CD14-positive monocyte (primary cell): ENCODE data around the gene SULF2. TPM values are rescaled to one million over a fixed set of nuclear protein-coding genes. Genes with fewer than 3 reads are reported as not detected.

Experiments
- DNase-seq, 3 donors: peaks; one replicate each; pipeline ENCODE4 v3.0.0-alpha.2; 2011 to 2022
- H2AFZ ChIP-seq: 2 replicates; pipeline ENCODE4 v1.6.0; 2012; ENCODE audit warnings: mild to moderate bottlenecking, low read depth, low read length, inconsistent platforms; ENCODE audit not compliant: insufficient read depth, poor library complexity, severe bottlenecking
- H3K27ac ChIP-seq, 2 donors: 1 replicate in 1 of 2; 2 replicates in 1 of 2; pipeline ENCODE4 v1.5.1; 2012 to 2013; ENCODE audit warnings: low read length in 2 of 2, control low read depth in 1 of 2, inconsistent platforms in 1 of 2, low read depth in 1 of 2, mild to moderate bottlenecking in 1 of 2
- H3K27me3 ChIP-seq, 2 donors: one replicate each; pipeline versions ENCODE4 v1.6.0 to v1.6.1; 2011 to 2013; ENCODE audit warnings: low read length in 2 of 2; ENCODE audit not compliant: control insufficient read depth in 2 of 2, insufficient read depth in 2 of 2
- H3K36me3 ChIP-seq, 2 donors: replicated peaks in 1 of 2; 1 replicate in 1 of 2; 2 replicates in 1 of 2; pipeline versions ENCODE4 v1.5.1 to v1.6.1; 2012 to 2013; ENCODE audit warnings: low read length in 2 of 2, control low read depth in 1 of 2, inconsistent platforms in 1 of 2, mild to moderate bottlenecking in 1 of 2; ENCODE audit not compliant: insufficient read depth in 2 of 2, control insufficient read depth in 1 of 2
- H3K4me1 ChIP-seq, 2 donors: 1 replicate in 1 of 2; 2 replicates in 1 of 2; pipeline versions ENCODE4 v1.5.1 to v1.6.1; 2012 to 2013; ENCODE audit warnings: low read length in 2 of 2, control low read depth in 1 of 2, inconsistent platforms in 1 of 2, mild to moderate bottlenecking in 1 of 2, moderate library complexity in 1 of 2; ENCODE audit not compliant: insufficient read depth in 2 of 2, control insufficient read depth in 1 of 2
- H3K4me2 ChIP-seq: replicated peaks from 2 replicates; pipeline ENCODE3; 2012; ENCODE audit warnings: low read length, moderate library complexity, mild to moderate bottlenecking; ENCODE audit not compliant: poor library complexity, severe bottlenecking; ENCODE audit errors: extremely low read depth
- H3K4me3 ChIP-seq, 3 experiments: fragments of 200-600 bp in 1 of 3; sonication (generic) in 1 of 3; replicated peaks in 1 of 3; 1 replicate in 2 of 3; 2 replicates in 1 of 3; pipeline ENCODE4 v1.5.1; 2011 to 2013; ENCODE audit warnings: low read length in 3 of 3, mild to moderate bottlenecking in 3 of 3, control low read depth in 2 of 3, low read depth in 2 of 3, inconsistent platforms in 1 of 3, moderate library complexity in 1 of 3
- H3K79me2 ChIP-seq: 2 replicates; pipeline ENCODE4 v1.6.0; 2012; ENCODE audit warnings: mild to moderate bottlenecking, control low read depth, inconsistent platforms, low read length, moderate library complexity; ENCODE audit not compliant: insufficient read depth
- H3K9ac ChIP-seq: 2 replicates; pipeline ENCODE4 v1.6.0; 2017; ENCODE audit warnings: low read length, mild to moderate bottlenecking; ENCODE audit not compliant: insufficient read depth, poor library complexity, severe bottlenecking
- H3K9me3 ChIP-seq, 2 donors: replicated peaks in 1 of 2; 1 replicate in 1 of 2; 2 replicates in 1 of 2; pipeline versions ENCODE4 v1.5.1 to v1.6.1; 2012 to 2013; ENCODE audit warnings: low read length in 2 of 2, control low read depth in 1 of 2; ENCODE audit not compliant: control insufficient read depth in 1 of 2, insufficient read depth in 1 of 2
- H4K20me1 ChIP-seq: 2 replicates; pipeline ENCODE4 v1.6.0; 2012; ENCODE audit warnings: mild to moderate bottlenecking, low read length, control low read depth, moderate library complexity; ENCODE audit not compliant: insufficient read depth
- H3K27ac Mint-ChIP-seq, 7 donors: one replicate each; pipeline ENCODE4 v1.8.0; 2020; ENCODE audit warnings: mild to moderate bottlenecking in 7 of 7, mixed read lengths in 7 of 7, moderate library complexity in 6 of 7, inconsistent platforms in 2 of 7
- H3K27me3 Mint-ChIP-seq, 3 donors: one replicate each; pipeline ENCODE4 v1.8.0; 2021 to 2022; ENCODE audit warnings: low read depth in 3 of 3, mild to moderate bottlenecking in 3 of 3, mixed read lengths in 3 of 3, moderate library complexity in 3 of 3, inconsistent platforms in 1 of 3
- H3K36me3 Mint-ChIP-seq, 2 donors: one replicate each; pipeline ENCODE4 v1.8.0; 2020; ENCODE audit warnings: mixed read lengths in 2 of 2, inconsistent platforms in 1 of 2, mild to moderate bottlenecking in 1 of 2
- H3K4me1 Mint-ChIP-seq: one replicate; pipeline ENCODE4 v1.8.0; 2020; ENCODE audit warnings: mild to moderate bottlenecking, mixed read lengths
- H3K4me3 Mint-ChIP-seq, 2 donors: one replicate each; pipeline ENCODE4 v1.8.0; 2020; ENCODE audit warnings: mild to moderate bottlenecking in 2 of 2, mixed read lengths in 2 of 2, moderate library complexity in 1 of 2
- H3K9me3 Mint-ChIP-seq, 7 donors: one replicate each; pipeline ENCODE4 v1.8.0; 2020 to 2022; ENCODE audit warnings: mixed read lengths in 7 of 7, mild to moderate bottlenecking in 6 of 7, moderate library complexity in 6 of 7, inconsistent platforms in 2 of 7
- WGBS: methylation state at CpG from one replicate; pipeline ENCODE4 v1.1.5; 2013; ENCODE audit warnings: missing lambda C conversion rate; ENCODE audit not compliant: insufficient coverage; 5-methylcytosine and 5-hydroxymethylcytosine counted together
- intact Hi-C, 2 donors: fragments of 100-400 bp; cut with micrococcal nuclease; formaldehyde crosslinking; loops; one replicate each; pipeline versions ENCODE4 v1.15.0 to v1.15.1; 2023
- polyA plus RNA-seq, 3 donors: library from polyadenylated mRNA; depleted of rRNA in 1 of 3; unstranded in 2 of 3; stranded (reverse) in 1 of 3; fragments of 300-500 nt in 2 of 3; fragments of >200 nt in 1 of 3; fragmentation: Illumina TruSeq in 2 of 3; gene quantifications; 1 replicate in 2 of 3; 2 replicates in 1 of 3; pipeline ENCODE4 v1.2.3, GENCODE V29; 2012 to 2021
- TF ChIP-seq, protein P1 (sequence below): fragments of 200-600 bp; IDR thresholded peaks from one replicate; pipeline ENCODE4 v1.8.0; 2022; ENCODE audit warnings: antibody characterized with exemption, mild to moderate bottlenecking

SULF2 gene
- polyA plus RNA-seq, 3 donors = 60.3 to 156 (median 75.5) TPM

DNA sequence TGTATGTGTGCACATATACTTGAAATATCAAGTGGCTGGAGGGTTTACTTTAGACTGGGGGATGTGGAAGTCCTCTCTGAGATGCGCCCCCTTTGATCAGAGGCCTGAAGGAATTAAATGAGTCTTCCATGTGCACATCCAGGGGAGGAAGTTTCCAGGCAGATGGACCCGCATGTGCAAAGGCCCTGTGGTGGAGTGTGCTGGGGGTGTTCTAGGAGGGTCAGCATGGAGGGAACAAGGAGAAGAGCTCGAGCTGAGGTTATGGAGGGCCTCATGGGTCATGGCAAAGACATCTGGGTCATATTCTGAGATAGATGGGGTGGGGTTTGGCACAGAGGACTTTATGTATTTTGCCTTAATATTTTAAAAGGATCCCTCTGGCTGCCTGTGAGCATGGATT lies 17.7 kb upstream of the SULF2 start:
- Histone ChIP-seq H3K9me3 (no peaks in the 10 kb centered on the region), H3K4me1 (peaks cover 8 to 12% of the 10 kb centered on the region in 2 donors), H2AFZ (no peak overlapping the region), H3K4me3 (no peak overlapping the region), H3K79me2 (no peaks in the 10 kb centered on the region), H3K27me3 (peaks cover 2 to 9% of the 10 kb centered on the region in 2 donors), H3K27ac (no peak overlapping the region), H3K9ac (no peak overlapping the region), H4K20me1 (no peaks in the 10 kb centered on the region), H3K36me3 (no peaks in the 10 kb centered on the region), H3K4me2 (no peak overlapping the region)
- TF ChIP-seq, protein P1, sequence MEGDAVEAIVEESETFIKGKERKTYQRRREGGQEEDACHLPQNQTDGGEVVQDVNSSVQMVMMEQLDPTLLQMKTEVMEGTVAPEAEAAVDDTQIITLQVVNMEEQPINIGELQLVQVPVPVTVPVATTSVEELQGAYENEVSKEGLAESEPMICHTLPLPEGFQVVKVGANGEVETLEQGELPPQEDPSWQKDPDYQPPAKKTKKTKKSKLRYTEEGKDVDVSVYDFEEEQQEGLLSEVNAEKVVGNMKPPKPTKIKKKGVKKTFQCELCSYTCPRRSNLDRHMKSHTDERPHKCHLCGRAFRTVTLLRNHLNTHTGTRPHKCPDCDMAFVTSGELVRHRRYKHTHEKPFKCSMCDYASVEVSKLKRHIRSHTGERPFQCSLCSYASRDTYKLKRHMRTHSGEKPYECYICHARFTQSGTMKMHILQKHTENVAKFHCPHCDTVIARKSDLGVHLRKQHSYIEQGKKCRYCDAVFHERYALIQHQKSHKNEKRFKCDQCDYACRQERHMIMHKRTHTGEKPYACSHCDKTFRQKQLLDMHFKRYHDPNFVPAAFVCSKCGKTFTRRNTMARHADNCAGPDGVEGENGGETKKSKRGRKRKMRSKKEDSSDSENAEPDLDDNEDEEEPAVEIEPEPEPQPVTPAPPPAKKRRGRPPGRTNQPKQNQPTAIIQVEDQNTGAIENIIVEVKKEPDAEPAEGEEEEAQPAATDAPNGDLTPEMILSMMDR = no peak
- no peak overlapping the region for H3K4me3 Mint-ChIP-seq
- H3K27ac Mint-ChIP-seq = no peak overlapping the region
- H3K4me1 Mint-ChIP-seq = peaks cover 12% of the 10 kb centered on the region
- no peaks in the 10 kb centered on the region for H3K9me3 Mint-ChIP-seq
- no peak for DNase-seq
- intact Hi-C loops = no loop called here
- peaks cover 23 to 32% (median 23%) of the 10 kb centered on the region in 3 donors for H3K27me3 Mint-ChIP-seq
- WGBS = 90% methylated on average over 3 of the region's 3 CpGs
- H3K36me3 Mint-ChIP-seq = peaks cover 0 to 2% of the 10 kb centered on the region in 2 donors

DNA sequence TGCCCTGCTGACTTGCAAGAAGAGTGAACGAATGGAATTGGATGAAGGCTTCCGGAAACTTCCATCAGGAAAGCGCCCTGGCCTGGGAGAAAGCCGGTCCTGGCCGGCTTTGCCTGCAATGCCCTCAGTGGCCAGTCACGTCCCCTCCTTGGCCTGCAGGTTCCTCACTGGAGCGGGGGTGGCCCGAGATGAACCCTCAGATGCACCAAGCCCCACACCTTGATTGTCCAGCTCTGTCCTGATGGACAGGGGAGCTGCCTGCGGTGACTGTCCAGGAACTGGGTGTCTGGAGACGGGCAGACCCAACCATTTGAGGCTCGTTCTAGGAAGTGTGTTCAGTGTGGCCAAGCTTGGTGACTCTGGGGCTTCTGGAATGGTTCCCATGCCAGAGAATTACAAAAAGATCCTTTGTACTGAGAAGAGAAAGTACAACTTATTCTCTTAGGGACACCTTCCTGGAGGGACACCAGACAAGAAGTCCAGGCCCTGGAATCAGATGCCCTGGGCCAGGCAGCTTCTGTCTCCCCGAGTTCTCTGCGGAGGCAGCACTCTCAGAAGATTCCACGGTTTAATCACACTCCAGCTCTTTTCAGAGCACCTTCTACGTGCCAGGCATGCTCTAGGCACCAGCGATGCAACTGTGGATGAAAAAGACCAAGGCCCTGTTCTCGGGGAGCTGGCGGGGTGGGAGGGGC lies 17.1 kb upstream of the SULF2 start:
- DNase-seq = no peak
- Histone ChIP-seq H3K4me1 (peaks cover 8 to 14% of the 10 kb centered on the region in 2 donors), H3K27me3 (peaks cover 2 to 9% of the 10 kb centered on the region in 2 donors), H2AFZ (no peak overlapping the region), H3K4me2 (no peak overlapping the region), H3K4me3 (no peak overlapping the region), H3K9ac (no peak overlapping the region), H4K20me1 (no peaks in the 10 kb centered on the region), H3K27ac (no peak overlapping the region), H3K9me3 (no peaks in the 10 kb centered on the region), H3K36me3 (no peaks in the 10 kb centered on the region), H3K79me2 (no peaks in the 10 kb centered on the region)
- Mint-ChIP-seq H3K4me1 (peaks cover 15% of the 10 kb centered on the region), H3K36me3 (peaks cover 0 to 2% of the 10 kb centered on the region in 2 donors), H3K9me3 (no peaks in the 10 kb centered on the region), H3K4me3 (no peak overlapping the region), H3K27me3 (peaks cover 18 to 26% (median 19%) of the 10 kb centered on the region in 3 donors), H3K27ac (no peak overlapping the region)
- 95% methylated on average over 18 of the region's 18 CpGs for WGBS
- TF ChIP-seq, protein P1 = no peak
- intact Hi-C loops = no loop called here
